Transverse colon (tissue), 4 donors: ENCODE results near the gene UBL4A.

Source experiments
- EP300 ChIP-seq: sonication (generic); formaldehyde crosslinking; IDR thresholded peaks from one replicate; pipeline ENCODE4 v1.6.1; 2017; ENCODE audit warnings: antibody characterized with exemption, low read depth
- POLR2A ChIP-seq: fragments of 450-650 bp; IDR thresholded peaks from one replicate; pipeline ENCODE4 v1.6.1; 2016; ENCODE audit warnings: antibody characterized with exemption, mild to moderate bottlenecking, moderate library complexity
- POLR2AphosphoS5 ChIP-seq, 3 donors: sonication (generic); formaldehyde crosslinking; IDR thresholded peaks; one replicate each; pipeline ENCODE4 v1.6.1; 2016; ENCODE audit warnings: antibody characterized with exemption in 3 of 3
- TF ChIP-seq, protein P1 (sequence below), 5 experiments: fragments of 200-600 bp in 3 of 5; fragments of 450-650 bp in 2 of 5; sonication (generic) in 3 of 5; IDR thresholded peaks; 1 replicate in 2 of 5; 2 replicates in 3 of 5; pipeline ENCODE4 v1.5.1; 2016 to 2017; ENCODE audit warnings: antibody characterized with exemption in 5 of 5, inconsistent platforms in 3 of 5, mild to moderate bottlenecking in 2 of 5, moderate library complexity in 1 of 5

DNA sequence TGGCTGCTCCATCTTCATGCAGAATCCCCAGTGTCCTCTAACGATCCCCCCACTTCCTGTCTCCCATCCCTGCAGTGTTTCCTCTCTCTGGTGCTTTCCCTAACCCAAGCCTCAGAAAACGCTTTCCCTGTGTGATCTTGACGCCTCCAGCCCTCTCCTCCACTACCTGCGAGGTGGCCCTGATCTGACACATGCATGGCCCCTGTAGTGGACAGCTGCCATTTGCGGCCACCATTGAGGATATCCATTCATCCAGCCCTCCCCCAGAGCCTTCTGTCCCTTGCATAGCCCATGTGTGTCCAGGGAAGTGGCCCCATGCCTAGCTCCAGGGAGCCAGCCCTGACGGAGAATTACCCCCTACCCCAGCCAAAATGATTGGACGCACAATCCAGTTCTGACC is 3.1 kb downstream of the UBL4A start:
- TF ChIP-seq, protein P1, sequence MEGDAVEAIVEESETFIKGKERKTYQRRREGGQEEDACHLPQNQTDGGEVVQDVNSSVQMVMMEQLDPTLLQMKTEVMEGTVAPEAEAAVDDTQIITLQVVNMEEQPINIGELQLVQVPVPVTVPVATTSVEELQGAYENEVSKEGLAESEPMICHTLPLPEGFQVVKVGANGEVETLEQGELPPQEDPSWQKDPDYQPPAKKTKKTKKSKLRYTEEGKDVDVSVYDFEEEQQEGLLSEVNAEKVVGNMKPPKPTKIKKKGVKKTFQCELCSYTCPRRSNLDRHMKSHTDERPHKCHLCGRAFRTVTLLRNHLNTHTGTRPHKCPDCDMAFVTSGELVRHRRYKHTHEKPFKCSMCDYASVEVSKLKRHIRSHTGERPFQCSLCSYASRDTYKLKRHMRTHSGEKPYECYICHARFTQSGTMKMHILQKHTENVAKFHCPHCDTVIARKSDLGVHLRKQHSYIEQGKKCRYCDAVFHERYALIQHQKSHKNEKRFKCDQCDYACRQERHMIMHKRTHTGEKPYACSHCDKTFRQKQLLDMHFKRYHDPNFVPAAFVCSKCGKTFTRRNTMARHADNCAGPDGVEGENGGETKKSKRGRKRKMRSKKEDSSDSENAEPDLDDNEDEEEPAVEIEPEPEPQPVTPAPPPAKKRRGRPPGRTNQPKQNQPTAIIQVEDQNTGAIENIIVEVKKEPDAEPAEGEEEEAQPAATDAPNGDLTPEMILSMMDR (IDR thresholded peaks at IDR 0.05) = no peak
- TF ChIP-seq POLR2A (no peak), EP300 (no peak), POLR2AphosphoS5 (IDR thresholded peaks at IDR 0.05) (no peak)
